Measurements from ENCODE around the gene FOXO1.

DNA sequence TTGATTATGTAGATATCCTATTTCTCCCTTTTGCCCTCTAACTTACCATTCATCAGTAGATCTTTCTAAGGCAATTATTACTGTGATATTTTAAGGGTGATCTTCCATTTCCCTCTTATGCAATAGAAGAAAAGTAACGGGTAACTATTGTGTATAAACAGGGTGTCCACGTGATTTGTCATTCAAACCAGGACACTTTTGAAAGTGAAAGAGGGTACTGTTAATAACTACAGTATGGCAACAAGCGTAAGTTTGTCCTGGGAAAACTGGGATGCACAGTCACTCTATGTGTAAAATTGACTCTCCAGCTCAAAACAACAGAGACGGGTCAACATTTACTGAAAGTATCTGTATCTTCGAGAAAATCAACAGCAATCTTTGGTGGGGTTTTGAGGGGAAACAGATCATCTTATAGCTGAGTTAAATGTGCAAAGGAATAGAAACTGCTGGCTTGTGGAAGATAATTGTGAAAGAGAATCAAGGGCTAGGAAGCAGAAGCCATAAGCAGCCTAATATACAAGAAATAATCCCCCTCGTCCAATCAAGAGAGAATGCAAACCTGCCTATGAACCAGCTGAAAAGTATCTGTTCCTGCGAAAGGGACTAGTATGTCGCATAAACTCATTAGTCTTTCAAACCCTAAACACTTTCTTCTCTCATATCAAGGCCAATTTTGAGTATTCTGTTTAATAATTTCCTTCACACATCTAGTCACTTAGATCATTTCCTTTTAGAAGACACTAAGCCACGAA, 126.7 kb downstream of the FOXO1 start:
- TF ChIP-seq CTCF (IDR thresholded peaks at IDR 0.05; ENCODE audit: insufficient read depth, low read depth, low read length) (no peak), EZH2 (IDR thresholded peaks at IDR 0.05; ENCODE audit: insufficient read depth, low read length) (no peak)

All from astrocyte (in vitro differentiated cells and primary cell).